GM12878 (cell line): ENCODE results near the gene PRR22. TPM values are rescaled to one million over a fixed set of nuclear protein-coding genes. Genes with fewer than 3 reads are reported as not detected.

Experiments used
- ATAC-seq: fragments of 200-7000 bp; cut with Tn5 transposase; 3 replicates; pipeline ENCODE4 v1.9.1; 2020; ENCODE audit warnings: mild to moderate bottlenecking, moderate library complexity
- BruUV-seq: library from RNA; stranded (reverse); fragments of 400-500 nt; replicated peaks from 2 replicates; lab custom pipeline; 2021; lab: Mats Ljungman, UMichigan
- CTCF ChIA-PET: fragments of 300-600 bp; sonication (Branson Sonifier 250); formaldehyde crosslinking; extraction: SDS; loops from one replicate; lab custom pipeline; 2021; ENCODE audit warnings: inconsistent platforms; lab: Yijun Ruan, JAX
- POLR2A ChIA-PET: fragments of 350-600 bp; formaldehyde crosslinking; extraction: SDS; loops from one replicate; lab custom pipeline; 2021; ENCODE audit warnings: inconsistent platforms; lab: Charles Lee
- RAD21 ChIA-PET: fragments of 300-600 bp; sonication (Branson Sonifier 250); formaldehyde crosslinking; loops from one replicate; lab custom pipeline; 2023; ENCODE audit warnings: antibody characterized with exemption; ENCODE audit not compliant: unreplicated experiment; lab: Charles Lee
- SMC1A ChIA-PET: fragments of 300-600 bp; sonication (Branson Sonifier 250); formaldehyde crosslinking; loops from one replicate; lab custom pipeline; 2023; ENCODE audit not compliant: unreplicated experiment, uncharacterized antibody; lab: Charles Lee
- DNase-seq: peaks from one replicate; pipeline ENCODE4 v3.0.0-alpha.2; 2011; ENCODE audit warnings: low read depth, low spot score
- FAIRE-seq: peaks from 3 replicates; lab custom pipeline; 2011; peaks lifted over from hg19 to GRCh38; lab: Jason Lieb, UNC
- H2AFZ ChIP-seq: 2 replicates; pipeline ENCODE4 v1.6.0; 2011; ENCODE audit warnings: low read depth, low read length, control low read depth; ENCODE audit not compliant: control insufficient read depth
- H3K27ac ChIP-seq: 2 replicates; pipeline ENCODE4 v1.5.1; 2011; ENCODE audit warnings: control low read depth; ENCODE audit not compliant: control insufficient read depth, insufficient read depth
- H3K27me3 ChIP-seq, 2 experiments: replicated peaks in 1 of 2; 2 replicates each; pipeline versions ENCODE4 v1.6.0 to v1.6.1; 2011; ENCODE audit warnings: low read length in 1 of 2; ENCODE audit not compliant: control insufficient read depth in 2 of 2, insufficient read depth in 2 of 2
- H3K36me3 ChIP-seq, 2 experiments: 2 replicates each; pipeline ENCODE4 v1.5.1; 2011; ENCODE audit warnings: low read length in 1 of 2; ENCODE audit not compliant: control insufficient read depth in 2 of 2, insufficient read depth in 2 of 2
- H3K4me1 ChIP-seq: 2 replicates; pipeline ENCODE4 v1.6.1; 2011; ENCODE audit warnings: mild to moderate bottlenecking, low read length, moderate library complexity, mixed read lengths; ENCODE audit not compliant: control insufficient read depth, insufficient read depth
- H3K4me2 ChIP-seq: 2 replicates; pipeline ENCODE4 v1.6.0; 2011; ENCODE audit warnings: control low read depth; ENCODE audit not compliant: control insufficient read depth, insufficient read depth
- H3K4me3 ChIP-seq: fragments of 200-600 bp; sonication (generic); 2 replicates; pipeline ENCODE4 v1.5.1; 2016
- H3K79me2 ChIP-seq: 2 replicates; pipeline ENCODE4 v1.6.0; 2011; ENCODE audit warnings: low read length; ENCODE audit not compliant: control insufficient read depth, insufficient read depth
- H3K9ac ChIP-seq: 2 replicates; pipeline ENCODE4 v1.8.0; 2011; ENCODE audit warnings: low read length, control low read depth, mixed read lengths; ENCODE audit not compliant: control insufficient read depth, insufficient read depth
- H3K9me3 ChIP-seq: replicated peaks from 3 replicates; pipeline ENCODE4 v1.5.1; 2011; ENCODE audit warnings: mild to moderate bottlenecking, low read length; ENCODE audit not compliant: control insufficient read depth, insufficient read depth
- H4K20me1 ChIP-seq: 2 replicates; pipeline ENCODE4 v1.6.0; 2011; ENCODE audit not compliant: control insufficient read depth, insufficient read depth
- CEBPB ChIP-seq, 2 experiments: fragments of 150-350 bp in 1 of 2; IDR thresholded peaks; 2 replicates each; pipeline ENCODE4 v1.6.1; 2012 to 2014; ENCODE audit warnings: low read depth in 2 of 2, low read length in 2 of 2, borderline replicate concordance in 1 of 2, inconsistent platforms in 1 of 2
- EZH2 ChIP-seq: IDR thresholded peaks from 2 replicates; pipeline ENCODE4 v1.6.1; 2012; ENCODE audit warnings: low read depth, mild to moderate bottlenecking, control low read depth, inconsistent platforms, low read length, borderline replicate concordance; ENCODE audit not compliant: control insufficient read depth
- LARP7 ChIP-seq: fragments of 450-650 bp; IDR thresholded peaks from 2 replicates; pipeline ENCODE4 v1.6.1; 2017; ENCODE audit warnings: mild to moderate bottlenecking
- MLLT1 ChIP-seq: fragments of 450-650 bp; IDR thresholded peaks from 2 replicates; pipeline ENCODE4 v1.6.1; 2016; ENCODE audit warnings: mild to moderate bottlenecking
- NR2C1 ChIP-seq: fragments of 450-650 bp; IDR thresholded peaks from 2 replicates; pipeline ENCODE4 v1.6.1; 2017; ENCODE audit warnings: antibody characterized with exemption, mild to moderate bottlenecking, moderate library complexity
- PML ChIP-seq: IDR thresholded peaks from 2 replicates; pipeline ENCODE4 v1.6.1; 2012; ENCODE audit warnings: low read length, inconsistent platforms
- POLR2A ChIP-seq: IDR thresholded peaks from 2 replicates; pipeline ENCODE4 v1.6.1; 2011; ENCODE audit warnings: low read depth, mild to moderate bottlenecking, low read length
- RELA ChIP-seq: fragments of 450-650 bp; IDR thresholded peaks from 2 replicates; pipeline ENCODE4 v1.8.0; 2014; ENCODE audit warnings: borderline replicate concordance; ENCODE audit not compliant: partially characterized antibody
- SMAD5 ChIP-seq: IDR thresholded peaks from 2 replicates; pipeline ENCODE4 v1.6.1; 2016; ENCODE audit warnings: antibody characterized with exemption, low read depth
- SMC3 ChIP-seq: IDR thresholded peaks from 2 replicates; pipeline ENCODE4 v1.6.1; 2011; ENCODE audit warnings: low read length, improper control_type of control experiment, borderline replicate concordance
- SP1 ChIP-seq: IDR thresholded peaks from one replicate; pipeline ENCODE4 v1.6.1; 2011; ENCODE audit warnings: low read depth, low read length
- STAT1 ChIP-seq: fragments of 450-650 bp; conservative IDR thresholded peaks from 2 replicates; pipeline ENCODE4 v1.6.1; 2014; ENCODE audit warnings: antibody characterized with exemption, mild to moderate bottlenecking
- USF2 ChIP-seq: IDR thresholded peaks from 2 replicates; pipeline ENCODE4 v1.6.1; 2011; ENCODE audit warnings: low read depth, low read length, improper control_type of control experiment, borderline replicate concordance
- ZNF207 ChIP-seq: fragments of 450-650 bp; IDR thresholded peaks from 2 replicates; pipeline ENCODE4 v1.6.1; 2014; ENCODE audit warnings: antibody characterized with exemption, mild to moderate bottlenecking, borderline replicate concordance
- ZNF622 ChIP-seq: fragments of 450-650 bp; IDR thresholded peaks from 2 replicates; pipeline ENCODE4 v1.6.1; 2017; ENCODE audit warnings: mild to moderate bottlenecking, inconsistent platforms
- ZSCAN29 ChIP-seq: fragments of 450-650 bp; IDR thresholded peaks from 2 replicates; pipeline ENCODE4 v1.6.1; 2017; ENCODE audit warnings: mild to moderate bottlenecking, moderate library complexity
- WGBS: methylation state at CpG from one replicate; pipeline ENCODE4 v1.1.6; 2016; ENCODE audit warnings: low lambda C conversion rate; ENCODE audit not compliant: insufficient replicate concordance, insufficient coverage; ENCODE audit errors: missing lambda C conversion rate; 5-methylcytosine and 5-hydroxymethylcytosine counted together
- in situ Hi-C: fragments of 300-500 bp; cut with MboI; formaldehyde crosslinking; loops from 9 replicates; pipeline ENCODE4 v1.14.3; 2018; ENCODE audit warnings: mixed read lengths
- intact Hi-C: fragments of 100-400 bp; cut with micrococcal nuclease; formaldehyde crosslinking; loops from one replicate; pipeline ENCODE4 v1.14.2; 2022; ENCODE audit not compliant: unreplicated experiment
- polyA plus RNA-seq, 11 experiments: library from polyadenylated mRNA; depleted of rRNA in 4 of 11; unstranded in 6 of 11; stranded (reverse) in 5 of 11; fragments of >200 nt; fragmentation: Nextera tagmentation in 4 of 11; fragmentation: Illumina TruSeq in 1 of 11; extraction: Ambion mirVana in 4 of 11; extraction: Trizol in 1 of 11; gene quantifications; 1 replicate in 1 of 11; 2 replicates in 10 of 11; pipeline versions ENCODE4 v1.2.1 to v1.2.3, GENCODE V29; 2011 to 2016; ENCODE audit warnings: inconsistent platforms in 2 of 11, missing spikeins in 2 of 11, low read depth in 1 of 11
- total RNA-seq, 4 experiments: library from RNA; depleted of rRNA in 3 of 4; stranded (reverse); fragments of >200 nt in 3 of 4; fragmentation: Illumina TruSeq in 1 of 4; extraction: Trizol in 1 of 4; gene quantifications; 2 replicates each; pipeline versions ENCODE4 v1.2.1 to v1.2.3, GENCODE V29; 2013 to 2021
- TF ChIP-seq, protein P1 (sequence below): fragments of 450-650 bp; IDR thresholded peaks from 2 replicates; pipeline ENCODE4 v1.6.1; 2016; ENCODE audit warnings: mild to moderate bottlenecking

Gene PRR22
- total and polyA plus RNA-seq, 10 of the 15 experiments (the other 5 are each of a cell fraction or from before 2014, with no cell fraction given), result 0.31 to 4.4 (median 1.3) TPM; not detected in 2

DNA sequence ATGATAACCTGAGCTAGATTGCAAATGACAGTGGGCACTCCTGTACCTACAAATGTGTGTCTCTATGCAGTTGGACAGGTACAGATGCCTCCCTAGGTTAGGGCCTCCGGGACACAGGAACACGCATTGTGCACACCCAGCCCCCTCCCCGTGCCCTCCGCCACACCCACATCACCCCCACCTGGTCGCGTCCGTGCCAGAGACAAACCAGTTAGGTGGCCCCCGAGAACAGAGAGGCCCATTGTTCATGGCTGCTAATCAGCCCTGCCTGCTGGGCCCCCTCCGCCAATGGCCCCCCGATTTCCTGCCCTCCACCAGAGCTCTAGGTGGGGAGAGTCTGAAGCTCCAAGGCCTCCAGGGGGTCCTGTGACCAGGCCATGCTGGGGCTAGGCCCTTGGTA, 34.0 kb upstream of the PRR22 start (continued):
- TF ChIP-seq USF2 (no peak), MLLT1 (no peak)

DNA sequence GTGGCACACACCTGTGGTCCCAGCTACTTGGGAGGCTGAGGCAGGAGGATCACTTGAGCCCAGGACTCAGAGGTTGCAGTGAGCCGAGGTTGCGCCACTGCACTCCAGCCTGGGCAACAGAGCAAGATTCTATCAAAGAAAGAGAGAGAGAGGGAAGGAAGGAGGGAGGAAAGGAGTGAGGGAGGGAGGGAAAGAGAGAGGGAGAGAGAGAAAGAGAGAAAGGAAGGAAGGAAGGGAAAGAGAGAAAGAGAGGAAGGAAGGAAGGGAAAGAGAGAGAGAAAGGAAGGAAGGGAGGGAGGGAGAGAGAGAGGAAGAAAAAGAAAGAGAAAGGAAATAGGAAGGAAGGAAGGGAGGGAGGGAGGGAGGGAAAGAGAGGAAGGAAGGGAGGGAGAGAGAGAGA, 32.7 kb upstream of the PRR22 start:
- RAD21 ChIA-PET, result no interaction called here
- Histone ChIP-seq H3K36me3 (no peaks in the 10 kb centered on the region), H3K27me3 (no peaks in the 10 kb centered on the region)
- no peak for TF ChIP-seq NR2C1
- TF ChIP-seq SMAD5, result no peak
- TF ChIP-seq SMC3, result no peak
- no peak for TF ChIP-seq LARP7
- TF ChIP-seq RELA, result no peak
- TF ChIP-seq STAT1, result no peak
- no peak for TF ChIP-seq SP1
- TF ChIP-seq ZSCAN29, result no peak
- TF ChIP-seq, protein P1, sequence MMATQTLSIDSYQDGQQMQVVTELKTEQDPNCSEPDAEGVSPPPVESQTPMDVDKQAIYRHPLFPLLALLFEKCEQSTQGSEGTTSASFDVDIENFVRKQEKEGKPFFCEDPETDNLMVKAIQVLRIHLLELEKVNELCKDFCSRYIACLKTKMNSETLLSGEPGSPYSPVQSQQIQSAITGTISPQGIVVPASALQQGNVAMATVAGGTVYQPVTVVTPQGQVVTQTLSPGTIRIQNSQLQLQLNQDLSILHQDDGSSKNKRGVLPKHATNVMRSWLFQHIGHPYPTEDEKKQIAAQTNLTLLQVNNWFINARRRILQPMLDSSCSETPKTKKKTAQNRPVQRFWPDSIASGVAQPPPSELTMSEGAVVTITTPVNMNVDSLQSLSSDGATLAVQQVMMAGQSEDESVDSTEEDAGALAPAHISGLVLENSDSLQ, result no peak
- TF ChIP-seq ZNF207, result no peak
- no peak for TF ChIP-seq PML
- no peak for TF ChIP-seq MLLT1
- TF ChIP-seq POLR2A, result no peak
- TF ChIP-seq CEBPB (IDR thresholded peaks at IDR 0.05; ENCODE audit: borderline replicate concordance in 1 of 2, low read depth in 2 of 2, low read length in 2 of 2), result no peak
- no peak for TF ChIP-seq EZH2
- TF ChIP-seq ZNF622, result no peak
- TF ChIP-seq, all 136 proteins: peak for 0
- H3K4me1 ChIP-seq, result no peaks in the 10 kb centered on the region
- ATAC-seq (no peak), FAIRE-seq (no peak), DNase-seq (no peak)
- intact Hi-C loops, result no loop called here
- H3K9ac ChIP-seq, result no peak overlapping the region
- CTCF ChIA-PET, result no interaction called here
- no peak overlapping the region for H3K4me3 ChIP-seq
- WGBS, result 59% methylated on average over 2 of the region's 2 CpGs
- H3K27ac ChIP-seq, result no peak overlapping the region
- POLR2A ChIA-PET, result no interaction called here
- no peak overlapping the region for H3K4me2 ChIP-seq
- H2AFZ ChIP-seq, result no peak overlapping the region
- H4K20me1 ChIP-seq, result no peaks in the 10 kb centered on the region
- H3K9me3 ChIP-seq, result no peaks in the 10 kb centered on the region
- no TSS peak for BruUV-seq
- no peaks in the 10 kb centered on the region for H3K79me2 ChIP-seq
- in situ Hi-C loops, result no loop called here
- SMC1A ChIA-PET, result no interaction called here
